ENCODE measurements around the gene PI4KB. TPM values are rescaled to one million over a fixed set of nuclear protein-coding genes. Genes with fewer than 3 reads are reported as not detected.
A peak's percentile ranks its signal among the peaks of the same experiment; 100 is the strongest.

The PI4KB gene
- total and polyA plus RNA-seq, 2 of the 13 experiments (the other 11 are each of a cell fraction or from before 2014, with no cell fraction given), result 19.5 to 29.3 TPM

DNA sequence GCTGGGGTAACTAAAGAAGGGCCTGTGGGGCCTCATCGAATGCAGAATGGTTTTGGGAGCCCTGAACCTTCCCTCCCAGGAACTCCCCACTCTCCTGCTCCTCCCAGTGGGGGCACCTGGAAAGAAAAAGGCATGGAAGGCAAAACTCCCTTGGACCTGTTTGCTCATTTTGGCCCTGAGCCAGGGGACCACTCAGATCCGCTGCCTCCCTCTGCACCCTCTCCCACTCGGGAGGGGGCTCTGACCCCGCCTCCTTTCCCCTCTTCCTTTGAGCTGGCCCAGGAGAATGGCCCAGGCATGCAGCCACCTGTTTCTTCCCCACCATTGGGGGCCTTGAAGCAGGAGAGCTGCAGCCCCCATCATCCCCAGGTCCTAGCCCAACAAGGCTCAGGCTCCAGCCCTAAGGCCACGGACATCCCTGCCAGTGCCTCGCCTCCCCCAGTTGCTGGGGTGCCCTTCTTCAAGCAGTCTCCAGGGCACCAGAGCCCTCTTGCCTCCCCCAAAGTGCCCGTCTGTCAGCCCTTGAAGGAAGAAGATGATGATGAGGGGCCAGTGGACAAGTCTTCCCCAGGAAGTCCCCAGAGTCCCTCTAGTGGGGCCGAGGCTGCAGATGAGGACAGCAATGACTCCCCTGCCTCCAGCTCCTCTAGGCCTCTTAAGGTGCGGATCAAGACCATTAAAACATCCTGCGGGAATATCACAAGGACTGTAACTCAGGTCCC lies 40.4 kb downstream of the PI4KB start:
- CTCF ChIA-PET (ENCODE audit: low intra/inter-chr PET ratio, low total read pairs), result no interaction called here
- ATAC-seq (no peak), FAIRE-seq (no peak), DNase-seq (ENCODE audit: low spot score) (no peak)
- peaks cover 40 to 60% of the 10 kb centered on the region in 2 experiments for H3K36me3 ChIP-seq (replicated peaks in 1 of 2; ENCODE audit: control insufficient read depth in 1 of 2, insufficient read depth in 2 of 2, low read length in 2 of 2)
- no peak overlapping the region for H3K27ac ChIP-seq (ENCODE audit: extremely low read length, insufficient read depth, low read length)
- no peaks in the 10 kb centered on the region; a peak in 1 of 5 replicates for H3K27me3 ChIP-seq (ENCODE audit: control insufficient read depth in 1 of 2, insufficient read depth in 2 of 2, low read length in 2 of 2)
- H3K9me3 ChIP-seq (ENCODE audit: low read length), result no peaks in the 10 kb centered on the region
- WGBS (ENCODE audit: low lambda C conversion rate), result 92% methylated on average over 6 of the region's 10 CpGs
- no peak overlapping the region for H3K4me2 ChIP-seq (ENCODE audit: low read depth, low read length)
- H3K9ac ChIP-seq (ENCODE audit: insufficient read depth, low read depth, low read length), result no peak overlapping the region
- H2AFZ ChIP-seq (ENCODE audit: low read length), result no peak overlapping the region
- H4K20me1 ChIP-seq (ENCODE audit: insufficient read depth, low read length), result peaks cover 13% of the 10 kb centered on the region; the same call in 1 of the 2 replicates
- intact Hi-C loops (cut with micrococcal nuclease; ENCODE audit: unreplicated experiment) (no loop called here), in situ Hi-C loops (cut with HindIII; ENCODE audit: extremely low pct_ligation_motif_present, low pct_unique_long_range_greater_than_20kb) (no loop called here)
- H3K4me3 ChIP-seq (replicated peaks in 1 of 3; ENCODE audit: insufficient read depth in 1 of 3, low read depth in 2 of 3, low read length in 3 of 3), result no peak overlapping the region
- POLR2A ChIA-PET, result interaction anchor here (1.0 kb wide), 1 partner anchor 14 kb away, joined by 4 read pairs; no protein-coding TSS in a partner anchor
- H3K4me1 ChIP-seq (ENCODE audit: insufficient read depth, low read length), result peaks cover 16% of the 10 kb centered on the region
- TF ChIP-seq ZC3H13 (CRISPR knock-in tag; IDR thresholded peaks at IDR 0.05) (peak; percentile 85), POLR2AphosphoS5 (IDR thresholded peaks at IDR 0.05; ENCODE audit: low read depth, low read length) (peak; percentile 8; the same call in 1 of the 2 replicates), RFX3 (CRISPR knock-in tag; IDR thresholded peaks at IDR 0.05) (no peak), ZNF205 (CRISPR knock-in tag; IDR thresholded peaks at IDR 0.05) (no peak), ZFP1 (CRISPR knock-in tag; IDR thresholded peaks at IDR 0.05) (no peak), ZNF367 (CRISPR knock-in tag; IDR thresholded peaks at IDR 0.05; ENCODE audit: borderline replicate concordance) (no peak), CHD4 (IDR thresholded peaks at IDR 0.05; ENCODE audit: borderline replicate concordance, low read length) (no peak)
- H3K79me2 ChIP-seq (ENCODE audit: insufficient read depth, low read length), result peaks cover 32% of the 10 kb centered on the region
- no TSS peak for BruUV-seq (replicated peaks)

DNA sequence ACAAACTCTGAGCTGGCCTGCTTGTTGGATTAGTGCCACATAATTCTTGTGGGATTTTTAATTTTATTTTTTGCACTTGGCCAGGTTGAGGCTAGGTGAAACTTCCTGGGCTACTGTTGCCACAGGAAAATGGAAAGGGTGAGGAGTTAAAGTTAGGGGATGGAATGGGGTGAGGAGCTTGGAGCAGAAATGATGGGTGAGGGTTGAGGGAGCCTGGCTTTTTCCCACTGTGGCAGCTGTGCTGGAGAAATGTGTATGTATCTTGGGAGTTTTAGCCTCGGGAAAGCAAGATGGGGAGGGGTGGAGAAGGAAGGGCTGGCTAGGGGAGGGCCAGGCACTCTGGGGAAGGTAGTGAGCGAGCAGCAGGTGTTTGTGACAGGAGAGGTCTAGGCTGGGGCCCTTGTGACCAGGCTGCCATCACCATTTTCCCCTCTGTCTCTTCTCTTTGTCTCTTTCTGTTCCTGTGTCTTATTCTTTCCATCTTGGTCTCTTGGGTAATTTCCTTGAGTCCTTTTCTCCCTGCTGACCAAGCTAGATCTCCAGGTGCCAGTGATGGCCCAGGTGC lies 43.1 kb downstream of the PI4KB start:
- ChIA-PET POLR2A (interaction anchor here (0.8 to 3.9 kb wide), 10 partner anchors 10 to 88 kb away, joined by 3 to 71 read pairs (median 5); partner anchors contain the start of genes PI4KB, PSMD4 and SELENBP1), CTCF (ENCODE audit: low intra/inter-chr PET ratio, low total read pairs) (no interaction called here)
- peak overlapping the region; percentile 98 for H3K27ac ChIP-seq (ENCODE audit: extremely low read length, insufficient read depth, low read length)
- peak overlapping the region; percentile 78 to 93 (median 85); a peak in 4 of 6 replicates for H3K4me3 ChIP-seq (replicated peaks in 1 of 3; ENCODE audit: insufficient read depth in 1 of 3, low read depth in 2 of 3, low read length in 3 of 3)
- peaks cover 27 to 39% of the 10 kb centered on the region in 2 experiments for H3K36me3 ChIP-seq (replicated peaks in 1 of 2; ENCODE audit: control insufficient read depth in 1 of 2, insufficient read depth in 2 of 2, low read length in 2 of 2)
- no peaks in the 10 kb centered on the region; a peak in 1 of 5 replicates for H3K27me3 ChIP-seq (ENCODE audit: control insufficient read depth in 1 of 2, insufficient read depth in 2 of 2, low read length in 2 of 2)
- in situ Hi-C loops (cut with HindIII; ENCODE audit: extremely low pct_ligation_motif_present, low pct_unique_long_range_greater_than_20kb), result no loop called here
- FAIRE-seq (no peak), ATAC-seq (no peak), DNase-seq (ENCODE audit: low spot score) (no peak)
- intact Hi-C loops (cut with micrococcal nuclease; ENCODE audit: unreplicated experiment), result no loop called here
- H3K79me2 ChIP-seq (ENCODE audit: insufficient read depth, low read length), result peaks cover 32% of the 10 kb centered on the region
- no TSS peak for BruUV-seq (replicated peaks)
- peaks cover 13% of the 10 kb centered on the region; the same call in 1 of the 2 replicates for H4K20me1 ChIP-seq (ENCODE audit: insufficient read depth, low read length)
- peak overlapping the region; percentile 95 for H3K9ac ChIP-seq (ENCODE audit: insufficient read depth, low read depth, low read length)
- peak overlapping the region; percentile 79 for H3K4me2 ChIP-seq (ENCODE audit: low read depth, low read length)
- no peaks in the 10 kb centered on the region for H3K9me3 ChIP-seq (ENCODE audit: low read length)
- H3K4me1 ChIP-seq (ENCODE audit: insufficient read depth, low read length), result peaks cover 22% of the 10 kb centered on the region
- H2AFZ ChIP-seq (ENCODE audit: low read length), result no peak overlapping the region
- WGBS (ENCODE audit: low lambda C conversion rate), result 78% methylated on average over 2 of the region's 2 CpGs
- TF ChIP-seq RBFOX2 (IDR thresholded peaks at IDR 0.05; ENCODE audit: low read depth, low read length) (peak; percentile 27; the same call in 1 of the 2 replicates), DR1 (CRISPR knock-in tag; IDR thresholded peaks at IDR 0.05) (no peak), ZC3H13 (CRISPR knock-in tag; IDR thresholded peaks at IDR 0.05) (0 out of 2 replicates have a peak, but pooled peaks have one; percentile 40), DMAP1 (CRISPR knock-in tag; IDR thresholded peaks at IDR 0.05) (no peak), ZKSCAN8 (CRISPR knock-in tag; IDR thresholded peaks at IDR 0.05; ENCODE audit: borderline replicate concordance) (no peak), ZNF138 (CRISPR knock-in tag; IDR thresholded peaks at IDR 0.05; ENCODE audit: low read depth) (no peak)
- TF ChIP-seq, protein P1, sequence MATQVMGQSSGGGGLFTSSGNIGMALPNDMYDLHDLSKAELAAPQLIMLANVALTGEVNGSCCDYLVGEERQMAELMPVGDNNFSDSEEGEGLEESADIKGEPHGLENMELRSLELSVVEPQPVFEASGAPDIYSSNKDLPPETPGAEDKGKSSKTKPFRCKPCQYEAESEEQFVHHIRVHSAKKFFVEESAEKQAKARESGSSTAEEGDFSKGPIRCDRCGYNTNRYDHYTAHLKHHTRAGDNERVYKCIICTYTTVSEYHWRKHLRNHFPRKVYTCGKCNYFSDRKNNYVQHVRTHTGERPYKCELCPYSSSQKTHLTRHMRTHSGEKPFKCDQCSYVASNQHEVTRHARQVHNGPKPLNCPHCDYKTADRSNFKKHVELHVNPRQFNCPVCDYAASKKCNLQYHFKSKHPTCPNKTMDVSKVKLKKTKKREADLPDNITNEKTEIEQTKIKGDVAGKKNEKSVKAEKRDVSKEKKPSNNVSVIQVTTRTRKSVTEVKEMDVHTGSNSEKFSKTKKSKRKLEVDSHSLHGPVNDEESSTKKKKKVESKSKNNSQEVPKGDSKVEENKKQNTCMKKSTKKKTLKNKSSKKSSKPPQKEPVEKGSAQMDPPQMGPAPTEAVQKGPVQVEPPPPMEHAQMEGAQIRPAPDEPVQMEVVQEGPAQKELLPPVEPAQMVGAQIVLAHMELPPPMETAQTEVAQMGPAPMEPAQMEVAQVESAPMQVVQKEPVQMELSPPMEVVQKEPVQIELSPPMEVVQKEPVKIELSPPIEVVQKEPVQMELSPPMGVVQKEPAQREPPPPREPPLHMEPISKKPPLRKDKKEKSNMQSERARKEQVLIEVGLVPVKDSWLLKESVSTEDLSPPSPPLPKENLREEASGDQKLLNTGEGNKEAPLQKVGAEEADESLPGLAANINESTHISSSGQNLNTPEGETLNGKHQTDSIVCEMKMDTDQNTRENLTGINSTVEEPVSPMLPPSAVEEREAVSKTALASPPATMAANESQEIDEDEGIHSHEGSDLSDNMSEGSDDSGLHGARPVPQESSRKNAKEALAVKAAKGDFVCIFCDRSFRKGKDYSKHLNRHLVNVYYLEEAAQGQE (IDR thresholded peaks at IDR 0.05; ENCODE audit: borderline replicate concordance in 1 of 2, low read depth in 1 of 2, low read length in 2 of 2), result no peak

Data from HepG2 (cell line).